Fibroblast of skin of abdomen (primary cell): ENCODE measurements around the gene ATP13A3.
A peak's percentile ranks its signal among the peaks of the same experiment; 100 is the strongest.
"Not testable (repeated sequence)": the region's sequence is repeated elsewhere in the genome, so short reads cannot be mapped to it uniquely, and the experiment has no call there.

ENCODE experiments used
- DNase-seq: peaks from one replicate; pipeline ENCODE4 v3.0.0-alpha.2; 2013

ATP13A3 gene

DNA sequence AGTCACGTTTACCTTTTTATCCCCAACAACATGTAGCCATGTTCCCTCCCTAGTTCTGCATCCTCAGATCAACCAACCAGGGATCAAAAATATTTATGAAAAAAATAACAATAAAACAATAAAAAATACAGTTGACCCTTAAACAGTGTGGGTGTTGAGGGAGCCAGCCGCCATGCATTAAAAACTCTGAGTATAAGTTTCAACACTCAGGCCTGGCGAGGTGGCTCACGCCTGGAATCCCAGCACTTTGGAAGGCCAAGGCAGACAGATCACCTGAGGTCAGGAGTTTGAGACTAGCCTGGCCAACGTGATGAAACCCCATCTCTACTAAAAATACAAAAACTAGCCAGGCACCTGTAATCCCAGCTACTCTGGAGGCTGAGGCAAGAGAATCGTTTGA, 12.7 kb upstream of the ATP13A3 start:
- not testable (repeated sequence) for DNase-seq

DNA sequence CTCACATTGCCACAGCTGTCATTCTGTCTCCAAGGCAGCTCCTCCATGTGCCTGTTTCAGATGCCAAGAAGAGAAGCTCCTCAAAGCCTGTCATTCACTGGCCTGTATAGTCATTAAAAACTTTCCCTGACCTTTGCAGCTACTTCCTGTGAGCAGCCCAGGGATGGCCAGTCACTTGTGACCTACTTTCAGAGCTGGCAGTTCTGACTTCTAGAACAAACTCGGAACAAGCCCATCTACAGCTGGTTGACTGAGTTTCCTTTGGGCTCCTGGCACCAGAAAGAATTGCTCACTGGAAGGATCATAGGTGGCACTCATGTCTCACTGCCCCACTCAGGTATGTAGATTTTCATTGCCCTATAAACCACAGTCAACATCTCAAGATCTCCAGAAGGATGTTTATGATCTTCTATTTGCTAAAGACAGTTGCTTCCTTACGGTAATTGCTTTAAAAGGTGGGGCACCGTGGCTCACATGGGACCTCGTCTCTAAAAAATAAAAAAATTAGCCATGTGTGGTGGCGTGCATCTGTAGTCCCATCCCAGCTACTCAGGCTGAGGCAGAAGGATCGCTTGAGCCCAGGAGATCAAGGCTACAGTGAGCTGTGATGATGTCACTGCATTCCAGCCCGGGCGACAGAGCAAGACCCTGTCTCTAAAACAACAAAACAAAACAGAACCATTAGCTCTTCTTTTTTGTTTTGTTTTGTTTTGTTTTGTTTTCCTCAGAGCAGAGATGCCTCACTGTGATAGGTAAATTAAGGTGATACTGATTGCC, 11.2 kb upstream of the ATP13A3 start:
- no peak for DNase-seq

DNA sequence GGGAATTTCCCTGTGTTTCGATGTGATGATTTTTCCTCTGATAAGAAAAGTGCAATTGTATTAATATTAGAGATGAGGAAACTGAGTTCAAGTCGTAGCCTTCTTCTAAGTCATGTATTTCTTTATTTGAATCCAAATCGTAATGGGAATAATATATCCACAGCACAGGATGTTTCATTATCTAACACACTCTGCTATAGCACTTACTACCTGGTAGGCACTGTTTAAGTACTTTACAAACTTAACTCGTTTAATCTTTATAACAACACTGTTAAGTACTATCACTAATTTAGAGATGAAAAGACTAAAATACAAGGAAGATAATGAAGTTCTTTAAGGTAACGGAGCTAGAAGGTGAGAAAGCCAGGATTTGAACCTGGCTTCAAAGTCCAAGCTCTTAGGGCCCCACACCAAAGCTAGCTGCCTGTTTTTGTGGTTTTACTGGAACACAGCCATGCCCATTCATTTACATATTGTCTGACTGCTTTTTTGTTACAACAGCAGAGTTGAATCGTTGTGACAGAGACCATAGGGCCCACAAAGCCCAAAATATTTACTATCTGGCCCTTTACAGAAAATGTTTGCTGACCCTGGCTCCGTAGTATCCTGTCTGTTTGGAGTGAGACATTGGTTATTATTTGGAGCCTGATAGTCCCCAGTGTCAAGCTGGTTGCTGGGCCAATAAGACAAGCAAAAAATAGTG, 9.6 kb upstream of the ATP13A3 start:
- no peak for DNase-seq

DNA sequence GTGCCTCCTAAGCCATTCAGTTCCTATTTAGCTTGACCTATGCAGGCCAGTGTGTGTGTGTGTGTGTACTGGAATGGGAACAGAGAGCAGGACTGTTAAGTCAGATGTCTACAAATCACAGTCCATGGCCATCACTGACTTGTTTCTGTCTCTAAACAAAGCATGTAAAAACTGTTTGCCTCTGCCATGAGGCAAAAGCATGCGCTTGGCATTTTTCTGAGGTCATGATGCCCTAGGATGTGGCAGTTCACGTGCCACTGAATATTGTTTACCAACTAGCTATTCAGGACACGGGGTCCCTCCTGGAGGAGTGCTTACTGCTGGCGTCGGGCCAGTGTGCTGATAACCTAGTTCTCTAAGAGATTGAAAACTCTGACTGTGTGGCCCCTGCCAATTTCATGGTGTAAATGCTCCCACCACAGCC, 8.2 kb upstream of the ATP13A3 start:
- no peak for DNase-seq

DNA sequence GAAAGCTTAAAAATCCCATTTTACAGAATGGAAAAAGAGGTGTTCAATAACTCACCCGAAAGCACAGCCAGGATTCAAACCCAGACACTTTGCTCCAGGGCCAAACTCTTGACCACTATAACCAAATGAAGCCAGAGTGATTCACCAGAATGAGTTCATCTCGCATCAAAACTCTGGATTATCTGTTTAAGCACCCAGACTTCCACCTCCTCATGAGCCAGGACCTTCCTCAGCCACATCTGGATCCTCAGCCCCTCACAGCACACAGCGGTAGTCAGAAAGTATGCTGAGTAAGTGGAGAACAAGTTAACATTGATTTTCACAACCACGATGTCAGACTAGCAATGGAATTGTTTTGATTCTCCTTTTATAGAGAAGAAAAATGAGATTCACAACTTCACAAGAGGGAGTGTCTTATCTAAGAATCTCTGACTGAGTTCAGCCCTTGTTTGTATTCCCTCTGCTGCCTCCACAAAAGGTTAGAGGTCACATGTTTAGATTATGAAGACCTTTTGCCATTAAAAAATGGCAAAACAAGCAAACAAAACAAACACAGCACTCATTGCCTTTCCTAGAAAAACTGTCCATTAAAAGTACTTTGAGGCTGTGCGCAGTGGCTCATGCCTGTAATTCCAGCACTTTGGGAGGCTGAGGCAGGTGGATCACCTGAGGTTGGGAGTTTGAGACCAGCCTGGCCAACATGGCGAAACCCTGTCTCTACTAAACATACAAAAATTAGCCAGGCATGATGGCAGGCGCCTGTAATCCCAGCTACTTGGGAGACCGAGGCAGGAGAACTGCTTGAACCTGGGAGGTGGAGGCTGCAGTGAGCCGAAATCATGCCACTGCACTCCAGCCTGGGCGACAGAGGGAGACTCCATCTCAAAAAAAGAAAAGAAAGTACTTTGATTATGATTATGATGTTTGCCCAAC, 7.5 kb upstream of the ATP13A3 start:
- peak; percentile 89 for DNase-seq

DNA sequence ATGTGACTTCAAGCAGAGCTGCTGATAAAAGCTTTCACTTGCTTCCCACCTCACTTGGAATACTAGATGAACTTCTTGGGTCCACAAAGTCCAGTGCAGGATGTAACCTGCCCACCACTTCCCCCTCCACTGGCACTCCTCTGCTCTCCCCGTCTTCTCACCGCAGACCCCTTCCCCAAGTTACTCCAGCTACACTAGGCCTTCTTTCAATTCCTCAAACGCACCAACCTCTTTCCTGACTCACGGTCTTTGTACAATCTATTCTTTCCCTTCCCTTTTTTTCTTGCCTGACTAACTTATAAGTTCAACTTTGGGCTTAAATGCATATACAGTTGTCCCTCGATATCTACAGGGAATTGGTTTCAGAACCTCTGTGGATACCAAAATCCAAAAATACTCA, 5.2 kb upstream of the ATP13A3 start:
- DNase-seq, result no peak

DNA sequence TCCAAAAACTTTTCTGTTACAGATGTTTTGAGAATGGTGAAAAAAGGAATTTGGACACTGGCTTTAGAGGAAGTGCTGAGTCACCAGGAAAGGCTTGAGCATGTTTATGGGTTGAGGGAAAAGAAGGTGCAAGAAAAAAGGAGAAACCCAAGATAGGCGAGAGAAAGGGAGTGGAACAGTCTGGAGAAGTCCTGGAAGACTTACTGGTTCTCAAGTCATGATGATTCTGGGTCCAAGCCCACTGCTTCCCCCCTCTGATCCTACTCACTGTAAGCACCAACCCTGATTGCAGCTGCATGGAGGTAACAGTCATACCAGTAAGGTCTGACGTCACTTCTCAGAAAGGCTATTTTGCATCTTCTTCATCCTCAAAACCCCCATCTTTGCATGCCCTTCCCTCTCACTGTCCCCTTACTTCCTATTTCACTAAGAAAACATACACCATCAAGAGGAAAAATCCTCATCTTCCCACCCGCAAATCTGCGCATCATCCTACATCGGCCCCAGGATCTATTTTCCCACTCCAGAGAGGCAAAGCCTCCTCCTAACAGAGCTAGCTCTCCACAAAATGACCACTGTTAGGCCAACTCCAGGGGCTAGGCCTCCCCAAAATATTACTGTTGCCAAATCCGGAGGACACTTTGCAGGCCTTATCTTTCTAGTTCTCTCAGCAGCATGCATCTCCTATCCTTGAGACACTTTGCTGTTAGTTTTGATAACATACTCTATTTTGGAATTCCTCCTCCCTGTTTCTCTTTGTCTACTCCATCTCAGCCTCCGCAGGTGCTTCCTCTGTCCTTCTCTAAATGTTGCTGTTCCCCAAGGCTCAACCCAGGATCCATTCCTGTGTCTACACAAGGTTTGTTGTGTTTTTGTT, 3.2 kb upstream of the ATP13A3 start:
- DNase-seq, result peak; percentile 55

DNA sequence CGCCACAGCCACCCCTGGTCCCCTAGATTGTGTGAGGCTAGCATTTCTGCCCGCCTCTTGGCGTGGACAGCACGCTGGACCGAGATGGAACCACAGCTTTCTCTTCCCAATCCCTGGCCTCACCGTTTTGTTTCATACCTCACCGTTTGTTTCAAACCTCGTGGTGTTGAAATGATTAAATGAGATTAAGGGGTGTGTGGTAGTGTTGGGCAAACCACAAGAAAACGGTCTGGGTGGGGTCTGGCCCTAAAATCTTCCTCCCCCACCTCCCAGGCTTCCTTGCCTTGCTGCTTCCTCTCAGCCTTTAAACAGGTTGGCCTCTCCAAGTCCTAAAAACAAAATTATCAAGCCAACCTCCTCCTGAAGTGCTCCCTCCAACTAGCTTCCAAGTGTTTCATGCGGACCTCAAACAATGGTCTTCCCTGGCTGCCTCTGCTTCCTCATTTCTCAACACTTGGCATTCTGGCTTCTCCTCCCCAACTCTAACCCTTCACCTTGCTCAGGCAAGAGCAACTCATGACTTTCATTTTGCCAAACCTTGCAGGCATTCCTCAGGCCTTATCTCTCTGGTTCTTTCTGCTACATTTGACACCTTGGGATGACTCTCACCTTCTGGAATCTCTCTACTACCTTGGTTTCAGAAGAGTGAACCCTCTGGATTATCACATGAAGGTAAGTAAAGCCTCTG, 1.4 kb upstream of the ATP13A3 start:
- peak; percentile 44 for DNase-seq

DNA sequence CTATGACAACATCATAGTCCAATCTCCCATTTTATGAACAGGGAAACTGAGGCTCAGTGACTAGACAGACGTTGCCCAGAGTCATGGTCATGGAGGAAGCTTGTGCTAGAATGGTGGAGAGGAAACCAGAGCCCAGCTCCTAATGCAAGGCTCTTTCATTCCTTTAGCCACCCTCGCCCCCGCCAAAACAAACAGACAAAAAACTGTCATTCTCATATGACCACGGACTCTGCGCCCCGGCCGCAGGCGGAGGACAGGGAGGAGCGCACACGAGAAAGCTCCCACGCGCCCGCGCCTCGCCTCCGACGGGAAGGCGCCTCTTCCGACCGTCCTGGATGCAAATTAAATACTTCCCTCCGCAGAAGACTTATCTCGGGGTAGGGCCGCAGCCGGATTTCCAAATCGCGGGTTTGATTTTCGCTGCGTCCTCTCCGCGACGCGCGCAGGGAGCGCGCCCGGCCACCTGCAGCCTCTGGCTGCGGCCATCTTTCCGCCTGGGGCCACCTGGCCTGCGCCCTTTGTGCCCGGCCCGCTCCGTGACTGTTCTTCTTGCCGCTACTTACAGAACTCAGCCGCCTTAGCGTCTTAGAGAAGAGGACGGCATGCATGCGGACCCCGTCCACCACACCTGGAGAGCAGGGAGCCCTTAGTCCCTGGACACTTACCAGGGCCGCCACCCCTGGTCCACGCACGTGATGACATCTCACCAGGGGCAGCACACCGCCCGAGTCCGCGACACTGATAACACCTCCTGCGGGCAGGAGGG, 670 bp upstream of the ATP13A3 start:
- DNase-seq, result no peak

DNA sequence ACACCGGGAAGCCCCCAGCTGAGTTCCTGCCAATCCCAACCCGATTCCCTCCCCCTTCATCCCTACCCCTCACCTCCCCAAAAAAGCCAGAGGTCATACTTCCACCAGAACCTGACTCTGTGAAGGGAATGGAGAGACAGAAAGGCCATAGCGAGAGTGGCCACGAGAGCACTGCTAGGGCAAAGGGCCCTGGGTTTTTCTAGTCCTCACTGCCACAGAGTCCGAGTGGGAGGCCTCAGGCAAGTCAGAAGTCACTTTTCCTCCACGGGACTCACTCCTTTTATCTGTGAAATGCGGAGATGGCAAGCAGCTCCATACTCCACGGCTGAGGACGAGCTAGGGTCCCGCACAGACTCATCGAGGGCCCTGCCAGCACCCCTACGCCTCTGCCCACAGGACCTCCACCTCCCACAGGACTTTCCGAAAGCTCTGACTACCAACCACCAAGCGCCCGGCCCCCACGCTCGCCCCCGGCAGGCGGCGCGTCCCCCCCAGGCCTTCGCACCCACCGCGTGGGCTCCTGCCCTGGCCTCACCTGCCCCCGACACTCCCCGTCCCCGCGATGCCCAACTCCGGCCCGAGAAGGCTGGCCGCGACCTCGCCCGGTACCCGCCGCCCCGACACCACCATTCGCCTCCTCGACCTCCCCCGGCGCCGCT, 792 bp downstream of the ATP13A3 start:
- DNase-seq, result no peak

DNA sequence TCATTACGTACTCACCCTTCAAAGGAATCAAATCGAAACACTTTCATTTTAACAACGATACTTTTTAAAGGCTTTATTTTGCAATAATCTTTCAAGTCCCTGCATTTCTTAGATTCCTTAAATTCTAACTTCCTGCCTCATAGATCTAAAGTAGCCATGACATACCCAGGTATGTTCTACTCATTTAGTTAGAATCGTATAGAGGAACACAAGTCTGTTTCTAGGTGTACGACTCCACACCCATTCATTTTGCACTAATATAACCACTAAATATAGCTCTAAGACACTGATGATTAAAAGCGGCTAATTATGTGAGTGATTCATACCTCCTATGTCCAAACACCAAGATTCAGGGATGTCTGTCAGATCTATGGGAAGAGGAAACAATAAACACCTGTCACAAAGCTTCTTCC, 1.3 kb downstream of the ATP13A3 start:
- peak; percentile 48 for DNase-seq

DNA sequence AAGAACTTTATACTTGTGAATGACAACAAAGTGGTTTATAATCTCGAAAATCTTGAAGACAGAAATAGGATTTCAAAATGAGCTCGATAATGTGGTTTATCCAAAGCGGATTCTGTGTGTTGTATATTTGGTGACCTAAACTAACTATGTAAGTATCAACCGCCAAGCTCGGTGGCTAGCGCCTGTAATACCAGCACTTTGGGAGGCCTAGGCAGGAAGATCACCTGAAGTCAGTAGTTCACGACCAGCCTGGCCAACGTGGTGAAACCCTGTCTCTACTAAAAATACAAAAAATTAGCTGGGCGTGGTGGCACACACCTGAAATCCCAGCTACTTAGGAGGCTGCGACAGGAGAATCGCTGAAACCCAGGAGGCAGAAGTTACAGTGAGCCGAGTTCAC, 2.2 kb downstream of the ATP13A3 start:
- no peak for DNase-seq

DNA sequence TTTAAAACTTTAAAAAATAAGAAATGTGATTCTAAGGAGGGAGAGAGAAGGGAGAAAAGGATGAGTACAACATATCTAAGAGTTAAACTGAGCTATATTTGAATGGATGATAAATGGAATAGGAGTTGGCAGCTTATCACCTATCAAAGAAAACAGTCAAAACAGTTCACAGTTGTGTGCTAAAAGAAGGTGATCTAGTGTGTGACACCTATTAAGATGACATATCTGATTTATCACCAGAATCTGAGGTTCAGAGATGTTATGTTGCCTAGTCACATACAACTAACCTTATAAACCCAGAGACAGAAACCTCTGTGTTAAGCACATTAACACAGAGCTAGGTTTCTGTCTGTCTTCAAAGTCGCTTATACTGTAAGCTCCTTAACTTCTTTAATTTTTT, 3.0 kb downstream of the ATP13A3 start:
- DNase-seq, result no peak

DNA sequence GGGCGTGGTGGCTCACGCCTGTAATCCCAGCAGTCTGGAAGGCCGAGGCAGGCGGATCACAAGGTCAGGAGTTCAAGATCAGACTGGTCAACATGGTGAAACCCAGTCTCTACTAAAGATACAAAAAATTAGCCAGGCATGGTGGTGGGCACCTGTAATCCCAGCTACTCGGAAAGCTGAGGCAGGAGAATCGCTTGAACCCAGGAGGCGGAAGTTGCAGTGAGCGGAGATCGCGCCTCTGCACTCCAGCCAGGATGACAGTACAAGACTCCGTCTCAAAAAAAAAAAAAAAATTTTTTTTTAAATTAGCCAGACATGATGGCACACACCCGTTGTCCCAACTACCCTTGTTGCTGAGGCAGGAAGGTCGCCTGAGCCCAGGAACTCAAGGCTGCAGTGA, 4.0 kb downstream of the ATP13A3 start:
- DNase-seq, result not testable (repeated sequence)

DNA sequence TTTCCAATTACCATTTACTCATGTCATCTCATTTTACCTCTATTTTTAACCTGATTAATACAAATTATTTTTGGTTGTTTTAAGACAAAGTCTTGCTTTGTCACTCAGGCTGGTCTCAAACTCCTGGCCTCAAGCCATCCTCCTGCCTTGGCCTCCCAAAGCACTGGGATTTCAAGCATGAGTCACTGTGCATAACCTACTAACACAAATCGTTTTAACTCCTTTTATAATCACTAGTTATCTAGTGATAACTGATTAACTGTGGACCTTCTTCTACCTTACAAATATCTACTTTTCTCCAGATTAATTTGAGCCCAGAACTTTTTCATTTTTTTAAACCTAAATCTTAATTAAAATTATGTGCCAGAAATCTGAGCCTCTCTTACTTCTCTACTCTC, 4.6 kb downstream of the ATP13A3 start:
- DNase-seq, result no peak

DNA sequence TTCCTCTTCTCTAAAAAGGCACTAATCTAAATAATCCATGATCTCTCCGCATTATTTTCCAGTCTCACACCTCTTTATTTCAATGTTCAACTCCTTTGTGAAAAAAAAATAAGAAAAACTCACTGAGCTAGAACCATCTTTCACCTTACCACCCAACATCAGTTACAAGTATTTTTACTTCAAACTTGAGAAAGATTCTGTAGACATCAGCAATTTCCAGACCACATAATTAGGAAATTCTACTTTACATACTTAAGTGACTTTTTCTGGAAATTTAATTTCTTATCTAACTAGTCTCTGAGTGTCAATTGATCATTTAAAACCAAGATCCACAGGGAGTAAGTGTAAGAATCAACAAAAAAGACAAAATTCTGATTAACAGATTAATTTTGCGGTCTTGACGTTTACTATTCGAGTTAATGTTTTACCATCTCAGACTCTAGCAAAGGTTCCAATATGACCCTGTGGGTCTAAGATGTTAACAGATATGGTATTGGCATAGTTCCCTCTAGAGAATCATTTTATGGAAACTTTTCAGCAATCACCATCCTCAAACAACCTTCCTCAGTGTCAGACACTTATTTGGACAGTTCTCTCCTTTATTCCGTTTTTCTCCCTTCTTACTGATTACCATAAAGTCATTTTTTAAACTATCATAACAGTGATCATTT, 5.1 kb downstream of the ATP13A3 start:
- DNase-seq, result no peak

DNA sequence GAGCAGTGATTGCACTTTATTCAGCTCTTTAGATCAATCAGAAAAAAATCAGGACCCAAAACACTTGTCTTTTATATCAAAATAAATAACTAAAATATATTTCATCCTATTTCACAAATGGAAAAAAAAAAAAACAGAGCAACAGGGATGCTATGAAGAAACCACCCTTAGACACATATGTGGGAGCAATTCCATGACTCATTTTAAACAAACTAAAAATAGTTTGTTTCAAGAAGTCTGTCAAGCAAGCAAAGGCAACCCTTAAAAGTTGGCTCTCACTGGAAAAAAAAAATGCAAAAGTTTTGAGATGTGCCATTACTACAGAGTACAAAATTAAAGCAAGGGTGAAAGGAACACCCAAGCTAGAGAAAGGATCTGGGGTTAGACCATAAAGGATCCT, 5.7 kb downstream of the ATP13A3 start:
- DNase-seq, result peak; percentile 72

DNA sequence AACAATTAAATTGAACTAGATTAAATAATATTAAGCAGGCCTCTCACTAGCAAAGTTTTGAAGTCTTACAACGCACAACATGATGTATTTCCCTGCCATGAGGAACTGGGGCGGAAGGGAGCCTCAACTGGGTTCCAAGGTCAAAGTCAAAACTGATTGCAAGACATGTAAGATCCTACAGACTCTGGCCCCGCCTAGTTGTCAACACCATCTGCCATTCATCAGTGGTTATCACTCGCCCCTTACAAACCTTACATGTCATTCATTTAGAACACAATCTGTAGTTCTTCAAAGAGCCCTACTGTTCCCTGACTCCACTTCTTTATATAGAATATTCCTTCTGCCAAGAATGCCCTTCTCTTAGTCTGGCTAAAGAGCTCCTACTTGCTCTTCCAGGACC, 10.0 kb downstream of the ATP13A3 start:
- no peak for DNase-seq

DNA sequence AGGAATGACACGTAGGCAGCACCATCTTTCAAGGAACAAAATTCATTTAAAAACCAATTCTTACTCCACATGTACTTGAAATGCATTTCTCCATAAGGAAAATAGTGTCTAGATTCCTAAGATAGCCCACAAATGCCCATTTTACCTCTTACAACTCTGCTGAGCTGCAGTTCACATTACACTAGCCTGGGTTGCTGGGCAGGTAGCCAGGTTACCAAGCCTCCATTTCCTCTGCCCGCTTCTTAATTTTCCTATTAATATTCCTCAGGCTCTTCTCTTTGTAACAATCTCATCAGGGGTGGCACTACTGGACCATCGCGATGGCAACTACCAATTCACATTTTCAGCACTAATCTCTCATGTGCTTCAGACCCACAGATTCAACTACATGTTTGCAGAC, 10.8 kb downstream of the ATP13A3 start:
- DNase-seq, result no peak
